ENCODE results near the gene PLAC1.

DNA sequence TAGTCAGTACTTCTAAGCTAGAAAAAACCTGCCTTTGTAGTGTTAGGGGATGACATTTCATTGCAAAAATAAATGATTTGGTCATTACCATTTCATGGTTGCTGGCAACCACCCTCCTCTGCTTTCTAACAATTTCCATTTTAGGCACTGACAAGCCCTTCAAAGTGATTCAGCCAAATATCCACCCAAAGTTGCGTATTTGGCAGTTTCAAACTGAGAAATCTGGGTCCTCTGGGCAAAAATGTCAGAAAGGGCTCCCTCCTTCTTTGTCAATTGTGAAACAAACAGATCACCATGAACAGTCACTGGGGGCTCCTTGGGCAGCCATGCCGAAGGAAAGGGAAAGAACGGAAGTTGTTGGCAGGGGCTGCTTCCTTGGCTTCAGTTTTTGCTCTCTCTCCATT, 33.0 kb downstream of the PLAC1 start:
- TF ChIP-seq POLR2AphosphoS5 (IDR thresholded peaks at IDR 0.05; ENCODE audit: low read depth, low read length) (no peak), POLR2A (IDR thresholded peaks at IDR 0.05; ENCODE audit: low read depth, low read length) (no peak), PAX5 (IDR thresholded peaks at IDR 0.05; ENCODE audit: insufficient read depth, low read length, severe bottlenecking) (no peak)
